Activated CD8-positive, alpha-beta T cell treated with anti-CD3 and anti-CD28 coated beads, Interleukin-2, amount 10 ng/mL, durations not matched to agents 7 days and 5 days (primary cell): ENCODE data around the gene ARL14. TPM values are rescaled to one million over a fixed set of nuclear protein-coding genes. Genes with fewer than 3 reads are reported as not detected.
"Not testable (repeated sequence)": the region's sequence is repeated elsewhere in the genome, so short reads cannot be mapped to it uniquely, and the experiment has no call there.

ENCODE experiments used
- ATAC-seq: fragments of 150-1000 bp; cut with Tn5 transposase; one replicate; pipeline ENCODE4 v1.10.0; 2021; ENCODE audit warnings: moderate library complexity
- CTCF ChIA-PET: fragments of 350-600 bp; sonication (Branson Sonifier 250); formaldehyde crosslinking; loops from one replicate; lab custom pipeline; 2021; ENCODE audit warnings: antibody characterized with exemption; lab: Charles Lee
- POLR2A ChIA-PET: fragments of 350-600 bp; sonication (Branson Sonifier 250); formaldehyde crosslinking; loops from one replicate; lab custom pipeline; 2021; ENCODE audit warnings: antibody characterized with exemption; lab: Charles Lee
- DNase-seq: peaks from one replicate; pipeline ENCODE4 v3.0.0-alpha.2; 2020
- H3K27ac Mint-ChIP-seq: one replicate; pipeline ENCODE4 v1.8.0; 2021; ENCODE audit warnings: mild to moderate bottlenecking, mixed read lengths
- H3K27me3 Mint-ChIP-seq: one replicate; pipeline ENCODE4 v1.8.0; 2021; ENCODE audit warnings: low read depth, mixed read lengths
- H3K36me3 Mint-ChIP-seq: one replicate; pipeline ENCODE4 v1.8.0; 2021; ENCODE audit warnings: low read depth, mixed read lengths
- H3K4me1 Mint-ChIP-seq: one replicate; pipeline ENCODE4 v1.8.0; 2021; ENCODE audit warnings: low read depth, mixed read lengths
- H3K4me3 Mint-ChIP-seq: one replicate; pipeline ENCODE4 v1.8.0; 2021; ENCODE audit warnings: mild to moderate bottlenecking, mixed read lengths
- H3K9me3 Mint-ChIP-seq: one replicate; pipeline ENCODE4 v1.8.0; 2022; ENCODE audit warnings: mixed read lengths; ENCODE audit not compliant: insufficient read depth
- total RNA-seq, 2 experiments: library from RNA; stranded (reverse); gene quantifications; one replicate each; pipeline ENCODE4 v1.2.3, GENCODE V29; 2021

The ARL14 gene
- total RNA-seq, 2 experiments from 2014 or later: not detected

DNA sequence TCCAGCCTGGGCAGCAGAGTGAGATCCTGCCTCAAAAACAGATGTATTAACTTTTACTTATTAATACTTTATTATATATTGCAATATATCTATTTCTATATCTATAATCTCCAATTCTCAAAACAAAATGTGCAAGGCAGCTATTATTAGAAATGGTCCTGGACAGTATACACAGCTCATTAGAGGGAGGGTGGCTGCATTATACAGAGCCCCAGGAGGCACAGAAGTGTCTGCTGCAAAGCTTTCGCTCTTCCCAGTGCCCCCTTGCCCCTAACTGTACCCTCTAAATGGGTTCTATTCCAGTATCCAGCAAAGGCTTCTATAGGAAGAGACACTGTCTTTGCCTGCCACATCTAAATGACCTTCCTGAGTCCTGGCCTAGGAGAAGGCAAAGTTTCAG lies 24.5 kb downstream of the ARL14 start:
- Mint-ChIP-seq H3K36me3 (no peaks in the 10 kb centered on the region), H3K4me3 (no peak overlapping the region), H3K27ac (no peak overlapping the region), H3K4me1 (no peaks in the 10 kb centered on the region), H3K9me3 (no peaks in the 10 kb centered on the region), H3K27me3 (peaks cover 17% of the 10 kb centered on the region)
- CTCF ChIA-PET: no interaction called here
- POLR2A ChIA-PET: no interaction called here
- ATAC-seq (no peak), DNase-seq (no peak)

DNA sequence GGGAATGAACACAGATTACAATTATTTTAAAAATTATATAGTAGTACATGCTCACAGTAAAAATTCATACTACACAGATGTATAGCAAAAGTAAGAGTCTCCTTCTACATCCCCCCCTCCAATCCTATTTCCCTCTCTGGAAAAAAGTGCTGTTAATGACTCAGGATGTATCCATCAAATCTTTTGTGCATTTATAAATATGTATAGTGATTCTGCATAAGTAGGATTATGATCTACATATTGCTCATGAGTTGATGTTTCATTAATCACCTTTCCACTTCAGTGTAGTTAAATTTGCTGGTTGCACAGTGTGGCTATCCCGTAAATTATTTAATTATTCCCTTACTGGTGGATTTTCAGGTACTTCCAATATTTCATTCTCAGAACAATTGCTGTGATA lies 25.3 kb downstream of the ARL14 start:
- H3K27ac Mint-ChIP-seq: no peak overlapping the region
- H3K9me3 Mint-ChIP-seq: no peaks in the 10 kb centered on the region
- H3K27me3 Mint-ChIP-seq: peaks cover 21% of the 10 kb centered on the region
- H3K36me3 Mint-ChIP-seq: no peaks in the 10 kb centered on the region
- DNase-seq (no peak), ATAC-seq (no peak)
- ChIA-PET POLR2A (no interaction called here), CTCF (no interaction called here)
- H3K4me1 Mint-ChIP-seq: no peaks in the 10 kb centered on the region
- no peak overlapping the region for H3K4me3 Mint-ChIP-seq

DNA sequence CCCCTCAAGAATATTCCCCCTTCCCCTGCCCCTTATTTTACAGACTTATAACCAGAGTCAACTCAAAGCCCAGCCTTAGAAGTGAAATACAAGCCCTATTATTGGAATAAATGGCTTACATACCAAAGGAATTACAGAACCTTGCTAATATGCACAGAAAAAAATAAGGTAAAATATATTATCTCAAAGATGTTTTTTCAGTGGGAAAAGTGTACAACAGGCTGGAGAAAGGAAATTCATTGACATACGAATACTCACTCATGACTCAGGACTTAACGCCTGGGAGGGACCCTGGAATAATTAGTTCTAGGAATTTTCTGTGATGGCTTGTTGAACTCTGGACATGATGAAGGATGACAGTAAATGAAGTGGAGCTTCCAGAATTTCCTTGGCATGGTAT lies 27.0 kb downstream of the ARL14 start:
- Mint-ChIP-seq H3K27ac (no peak overlapping the region), H3K4me1 (no peaks in the 10 kb centered on the region), H3K36me3 (no peaks in the 10 kb centered on the region), H3K4me3 (no peak overlapping the region), H3K9me3 (no peaks in the 10 kb centered on the region), H3K27me3 (peaks cover 21% of the 10 kb centered on the region)
- ATAC-seq (no peak), DNase-seq (no peak)
- POLR2A ChIA-PET: no interaction called here
- CTCF ChIA-PET: no interaction called here

DNA sequence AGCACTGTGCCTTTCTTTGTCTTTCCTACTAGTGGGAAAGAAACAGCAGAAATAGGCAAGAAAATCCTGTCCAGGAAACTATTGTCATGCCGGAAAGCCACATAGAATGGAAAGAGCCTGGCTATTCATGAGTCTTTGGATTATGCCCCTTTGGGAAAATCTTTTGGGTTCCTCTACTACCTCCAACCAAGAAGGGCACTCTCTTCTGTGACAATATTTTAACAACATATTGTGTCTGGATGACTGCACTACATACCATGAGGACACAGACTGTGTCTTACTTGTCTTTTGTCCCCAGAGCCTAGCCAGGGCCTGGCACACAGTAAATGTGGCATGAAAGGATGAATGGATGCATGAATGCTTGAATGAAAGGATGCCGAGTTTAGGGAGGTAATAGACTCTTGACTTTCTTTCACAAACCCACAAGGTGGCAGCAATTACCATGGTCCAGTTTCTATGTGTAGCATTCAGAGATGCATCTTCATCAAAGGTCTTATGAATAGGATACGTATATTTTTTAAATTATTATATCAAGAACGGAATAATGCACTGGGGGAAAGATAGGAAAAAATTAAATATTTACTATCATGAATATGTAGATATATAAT lies 30.3 kb downstream of the ARL14 start:
- Mint-ChIP-seq H3K9me3 (no peaks in the 10 kb centered on the region), H3K36me3 (no peaks in the 10 kb centered on the region), H3K4me1 (no peaks in the 10 kb centered on the region), H3K27me3 (peaks cover 26% of the 10 kb centered on the region), H3K4me3 (no peak overlapping the region), H3K27ac (no peak overlapping the region)
- CTCF ChIA-PET: interaction anchor here (2.9 kb wide), 1 partner anchor 235 kb away, joined by 37 read pairs; no protein-coding TSS in a partner anchor
- POLR2A ChIA-PET: no interaction called here
- ATAC-seq (peak; percentile 57), DNase-seq (peak; percentile 45)

DNA sequence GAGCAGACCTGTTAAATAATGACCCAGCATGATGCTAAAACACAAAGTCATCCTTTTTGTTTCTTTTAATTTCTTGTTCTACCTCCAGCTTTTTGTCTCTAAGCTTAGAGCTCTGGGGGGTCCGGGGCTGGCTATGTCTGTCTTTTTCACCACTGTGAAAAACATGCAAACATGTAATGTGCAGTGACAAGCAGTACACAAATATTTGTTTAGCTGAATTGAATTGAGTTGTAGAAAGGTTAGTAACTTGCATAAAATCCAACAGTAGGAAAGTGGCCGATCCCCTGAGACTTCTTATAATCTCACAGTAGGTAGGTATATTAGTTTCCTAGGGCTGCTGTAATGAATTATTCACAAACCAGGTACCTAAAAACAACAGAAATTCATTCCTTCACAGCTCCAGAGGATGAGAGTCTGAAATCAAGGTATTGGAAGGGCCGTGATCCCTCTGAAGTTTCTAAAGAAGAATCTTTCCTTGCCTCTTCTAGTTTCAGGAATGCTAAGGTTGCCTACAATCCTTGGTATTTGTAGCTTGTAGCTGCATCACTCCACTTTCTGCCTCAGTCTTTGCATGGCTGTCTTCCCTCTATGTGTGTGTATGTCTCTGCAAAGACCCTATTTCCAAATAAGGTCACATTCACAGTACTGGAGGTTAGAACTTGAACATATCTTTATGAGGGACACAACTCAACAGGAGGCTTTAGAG lies 32.7 kb downstream of the ARL14 start:
- no peaks in the 10 kb centered on the region for H3K9me3 Mint-ChIP-seq
- H3K27ac Mint-ChIP-seq: no peak overlapping the region
- DNase-seq (no peak), ATAC-seq (no peak)
- H3K36me3 Mint-ChIP-seq: no peaks in the 10 kb centered on the region
- H3K27me3 Mint-ChIP-seq: peaks cover 20% of the 10 kb centered on the region
- POLR2A ChIA-PET: no interaction called here
- no peak overlapping the region for H3K4me3 Mint-ChIP-seq
- no peaks in the 10 kb centered on the region for H3K4me1 Mint-ChIP-seq
- CTCF ChIA-PET: interaction anchor here (0.8 to 2.9 kb wide), 2 partner anchors 219 to 232 kb away, joined by 3 to 37 read pairs; no protein-coding TSS in a partner anchor

DNA sequence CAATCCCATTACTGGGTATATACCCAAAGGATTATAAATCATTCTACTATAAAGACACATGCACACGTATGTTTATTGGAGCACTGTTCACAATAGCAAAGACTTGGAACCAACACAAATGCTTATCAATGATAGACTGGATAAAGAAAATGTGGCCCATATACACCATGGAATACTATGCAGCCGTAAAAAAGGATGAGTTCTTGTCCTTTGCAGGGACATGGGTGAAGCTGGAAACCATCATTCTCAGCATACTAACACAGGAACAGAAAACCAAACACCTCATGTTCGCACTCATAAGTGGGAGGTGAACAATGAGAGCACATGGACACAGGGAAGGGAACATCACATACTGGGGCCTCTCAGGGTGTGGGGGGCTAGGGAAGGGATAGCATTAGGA lies 36.2 kb downstream of the ARL14 start:
- POLR2A ChIA-PET, H3K4me1 Mint-ChIP-seq, H3K27ac Mint-ChIP-seq, H3K36me3 Mint-ChIP-seq, DNase-seq, ATAC-seq, CTCF ChIA-PET, H3K9me3 Mint-ChIP-seq, H3K4me3 Mint-ChIP-seq: not testable (repeated sequence)
- peaks cover 12% of the 10 kb centered on the region for H3K27me3 Mint-ChIP-seq

DNA sequence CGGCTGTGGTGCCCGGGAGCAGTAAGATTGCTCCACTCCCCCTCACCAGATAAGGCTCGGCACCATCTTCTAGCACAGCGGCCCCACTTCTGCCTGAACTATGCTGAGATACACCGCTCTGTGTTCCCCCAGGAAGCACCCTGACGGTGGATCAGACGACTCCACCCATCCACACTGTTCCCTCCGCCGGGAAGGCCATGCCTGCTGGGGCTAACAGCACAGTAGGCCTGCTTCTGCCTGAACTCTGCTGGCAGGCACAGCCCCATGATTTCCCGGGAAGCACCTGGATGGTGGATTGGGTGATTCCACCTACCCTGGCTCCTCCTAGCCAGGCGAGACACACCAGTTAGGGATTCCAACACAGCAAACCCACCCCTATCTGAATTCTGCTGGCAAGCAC lies 42.8 kb downstream of the ARL14 start:
- ChIA-PET CTCF (no interaction called here), POLR2A (no interaction called here)
- H3K9me3 Mint-ChIP-seq: no peaks in the 10 kb centered on the region
- H3K27me3 Mint-ChIP-seq: peaks cover 18% of the 10 kb centered on the region
- DNase-seq (no peak), ATAC-seq (no peak)
- no peak overlapping the region for H3K27ac Mint-ChIP-seq
- H3K36me3 Mint-ChIP-seq: no peaks in the 10 kb centered on the region
- no peaks in the 10 kb centered on the region for H3K4me1 Mint-ChIP-seq
- H3K4me3 Mint-ChIP-seq: no peak overlapping the region

DNA sequence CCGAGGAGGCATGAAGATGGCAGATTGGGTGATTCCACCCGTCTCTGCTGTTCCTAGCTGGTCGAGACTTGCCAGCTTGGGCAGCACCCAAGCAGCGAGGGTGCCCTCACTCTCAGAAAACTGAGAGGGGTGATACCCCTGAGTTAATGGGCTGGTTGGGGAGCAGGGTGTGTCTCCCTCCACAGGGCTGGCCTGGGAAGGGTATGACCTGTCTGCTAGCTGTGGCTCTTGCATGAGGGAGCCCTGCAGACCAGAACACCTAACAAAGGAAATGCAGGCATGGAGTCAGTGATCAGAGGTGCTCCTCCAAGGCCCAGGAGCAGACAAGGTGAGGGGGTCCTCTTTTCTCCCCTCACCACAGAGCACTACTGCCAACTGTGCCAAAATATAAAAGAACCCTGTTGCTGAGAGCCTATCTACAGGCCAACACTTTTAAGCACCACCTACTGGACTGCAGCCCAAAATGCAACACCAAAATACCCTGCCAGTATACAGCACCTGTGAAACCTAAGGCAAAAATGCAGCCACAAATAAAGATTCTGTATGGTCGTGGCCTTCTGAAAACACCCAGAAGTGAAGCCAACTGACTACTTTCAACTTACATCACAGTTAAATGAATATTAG lies 43.3 kb downstream of the ARL14 start:
- POLR2A ChIA-PET: no interaction called here
- no peaks in the 10 kb centered on the region for H3K4me1 Mint-ChIP-seq
- DNase-seq: no peak
- no peak overlapping the region for H3K4me3 Mint-ChIP-seq
- no peak for ATAC-seq
- H3K9me3 Mint-ChIP-seq: no peaks in the 10 kb centered on the region
- peaks cover 18% of the 10 kb centered on the region for H3K27me3 Mint-ChIP-seq
- CTCF ChIA-PET: no interaction called here
- no peak overlapping the region for H3K27ac Mint-ChIP-seq
- no peaks in the 10 kb centered on the region for H3K36me3 Mint-ChIP-seq

DNA sequence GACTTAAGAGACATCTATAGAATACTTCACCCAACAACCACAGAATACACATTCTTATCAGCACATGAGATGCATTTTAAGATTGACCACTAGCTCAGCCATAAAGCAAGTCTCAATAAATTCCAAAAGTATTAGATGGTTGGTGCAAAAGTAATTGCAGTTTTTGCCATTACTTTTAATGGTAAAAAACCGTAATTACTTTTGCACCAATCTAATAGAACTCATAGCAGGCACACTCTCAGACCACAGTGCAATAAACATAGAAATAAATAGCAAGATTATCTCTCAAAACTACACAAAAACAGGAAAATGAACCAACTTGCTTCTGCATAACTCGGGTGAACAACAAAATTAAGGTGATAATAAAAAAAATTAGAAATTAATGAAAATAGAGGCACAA lies 45.4 kb downstream of the ARL14 start:
- CTCF ChIA-PET: no interaction called here
- ATAC-seq (no peak), DNase-seq (no peak)
- no peaks in the 10 kb centered on the region for H3K36me3 Mint-ChIP-seq
- POLR2A ChIA-PET: no interaction called here
- H3K4me1 Mint-ChIP-seq: no peaks in the 10 kb centered on the region
- no peak overlapping the region for H3K27ac Mint-ChIP-seq
- H3K27me3 Mint-ChIP-seq: peaks cover 18% of the 10 kb centered on the region
- no peaks in the 10 kb centered on the region for H3K9me3 Mint-ChIP-seq
- no peak overlapping the region for H3K4me3 Mint-ChIP-seq

DNA sequence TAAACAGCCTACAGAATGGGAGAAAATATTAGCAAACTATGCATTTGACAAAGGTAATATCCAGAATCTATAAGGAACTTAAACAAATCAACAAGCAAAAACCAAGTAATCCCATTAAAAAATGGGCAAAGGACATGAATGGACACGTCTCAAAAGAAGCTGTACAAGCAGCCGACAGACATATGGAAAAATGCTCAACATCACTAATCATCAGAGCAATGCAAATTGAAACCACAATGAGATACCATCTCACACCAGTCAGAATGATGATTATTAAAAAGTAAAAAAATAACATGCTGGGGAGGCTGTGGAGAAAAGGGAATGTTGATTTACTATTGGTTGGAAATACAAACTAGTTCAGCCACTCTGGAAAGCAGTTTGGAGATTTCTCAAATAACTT lies 48.4 kb downstream of the ARL14 start:
- Mint-ChIP-seq H3K27ac (no peak overlapping the region), H3K9me3 (no peaks in the 10 kb centered on the region), H3K27me3 (peaks cover 18% of the 10 kb centered on the region), H3K4me3 (no peak overlapping the region), H3K4me1 (no peaks in the 10 kb centered on the region), H3K36me3 (no peaks in the 10 kb centered on the region)
- POLR2A ChIA-PET: no interaction called here
- no peak for DNase-seq
- CTCF ChIA-PET: no interaction called here
- ATAC-seq: no peak
